IMR-90 (cell line): ENCODE results near the gene TACC2.

Experiments
- BHLHE40 ChIP-seq: fragments of 150-350 bp; IDR thresholded peaks from 2 replicates; pipeline ENCODE4 v1.6.1; 2016; ENCODE audit warnings: mild to moderate bottlenecking, low read depth, low read length
- CTCF ChIP-seq: conservative IDR thresholded peaks from 2 replicates; pipeline ENCODE4 v1.5.1; 2012; ENCODE audit warnings: mild to moderate bottlenecking, low read depth, low read length, improper control_type of control experiment
- ELK1 ChIP-seq: fragments of 150-350 bp; IDR thresholded peaks from 2 replicates; pipeline ENCODE4 v1.6.1; 2016; ENCODE audit warnings: low read depth, mild to moderate bottlenecking, low read length, moderate library complexity, borderline replicate concordance
- FOS ChIP-seq: fragments of 150-350 bp; IDR thresholded peaks from 2 replicates; pipeline ENCODE4 v1.6.1; 2016; ENCODE audit warnings: low read depth, low read length
- NFE2L2 ChIP-seq: fragments of 150-350 bp; IDR thresholded peaks from 2 replicates; pipeline ENCODE4 v1.6.1; 2016; ENCODE audit warnings: low read depth, mild to moderate bottlenecking, low read length
- POLR2A ChIP-seq: IDR thresholded peaks from 2 replicates; pipeline ENCODE4 v1.6.1; 2012; ENCODE audit warnings: mild to moderate bottlenecking, low read depth, low read length
- RCOR1 ChIP-seq: IDR thresholded peaks from 2 replicates; pipeline ENCODE4 v1.6.1; 2012; ENCODE audit warnings: mild to moderate bottlenecking, low read length, improper control_type of control experiment; ENCODE audit not compliant: insufficient replicate concordance
- RFX5 ChIP-seq: IDR thresholded peaks from 2 replicates; pipeline ENCODE4 v1.8.0; 2012; ENCODE audit warnings: low read depth, mild to moderate bottlenecking, low read length, moderate library complexity
- SMC3 ChIP-seq: fragments of 150-350 bp; IDR thresholded peaks from 2 replicates; pipeline ENCODE4 v1.6.1; 2016; ENCODE audit warnings: low read depth, mild to moderate bottlenecking, antibody characterized with exemption, low read length, moderate library complexity
- TF ChIP-seq, protein P1 (sequence below): fragments of 150-350 bp; IDR thresholded peaks from 2 replicates; pipeline ENCODE4 v1.6.1; 2017; ENCODE audit warnings: mild to moderate bottlenecking, antibody characterized with exemption, low read length, low read depth

GRCh38 chr10:122204691-122205489, 215.9 kb downstream of the TACC2 start:
- TF ChIP-seq CTCF: 0 out of 2 replicates have a peak, but pooled peaks have one; percentile 8
- TF ChIP-seq SMC3: no peak
- TF ChIP-seq POLR2A: no peak
- no peak for TF ChIP-seq BHLHE40
- no peak for TF ChIP-seq ELK1
- TF ChIP-seq FOS: no peak
- TF ChIP-seq RCOR1: no peak
- no peak for TF ChIP-seq NFE2L2
- TF ChIP-seq, protein P1, sequence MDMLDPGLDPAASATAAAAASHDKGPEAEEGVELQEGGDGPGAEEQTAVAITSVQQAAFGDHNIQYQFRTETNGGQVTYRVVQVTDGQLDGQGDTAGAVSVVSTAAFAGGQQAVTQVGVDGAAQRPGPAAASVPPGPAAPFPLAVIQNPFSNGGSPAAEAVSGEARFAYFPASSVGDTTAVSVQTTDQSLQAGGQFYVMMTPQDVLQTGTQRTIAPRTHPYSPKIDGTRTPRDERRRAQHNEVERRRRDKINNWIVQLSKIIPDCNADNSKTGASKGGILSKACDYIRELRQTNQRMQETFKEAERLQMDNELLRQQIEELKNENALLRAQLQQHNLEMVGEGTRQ: no peak
- TF ChIP-seq RFX5: no peak
